Breast epithelium (tissue), 4 donors: Measurements from ENCODE around the gene TRIO. TPM values are rescaled to one million over a fixed set of nuclear protein-coding genes. Genes with fewer than 3 reads are reported as not detected.

Source experiments
- DNase-seq, 2 donors: peaks; one replicate each; pipeline ENCODE4 v3.0.0-alpha.2; 2019; ENCODE audit warnings: low spot score in 2 of 2
- H3K27ac ChIP-seq, 2 donors: fragments of 200-600 bp; sonication (generic) in 1 of 2; one replicate each; pipeline ENCODE4 v1.5.1; 2016 to 2019; ENCODE audit warnings: mild to moderate bottlenecking in 1 of 2
- H3K27me3 ChIP-seq, 2 donors: fragments of 200-600 bp; sonication (generic) in 1 of 2; one replicate each; pipeline versions ENCODE4 v1.5.1 to v1.6.0; 2017 to 2019; ENCODE audit warnings: control low read depth in 1 of 2, mild to moderate bottlenecking in 1 of 2
- H3K36me3 ChIP-seq: fragments of 200-600 bp; one replicate; pipeline ENCODE4 v1.5.1; 2019
- H3K4me1 ChIP-seq, 2 donors: fragments of 200-600 bp; sonication (generic); one replicate each; pipeline ENCODE4 v1.5.1; 2016 to 2019; ENCODE audit warnings: control low read depth in 1 of 2
- H3K4me3 ChIP-seq, 3 donors: fragments of 200-600 bp; sonication (generic); 1 replicate in 2 of 3; 2 replicates in 1 of 3; pipeline ENCODE4 v1.5.1; 2016 to 2019; ENCODE audit warnings: mild to moderate bottlenecking in 3 of 3, moderate library complexity in 2 of 3
- H3K9me3 ChIP-seq, 2 donors: fragments of 200-600 bp; sonication (generic) in 1 of 2; one replicate each; pipeline ENCODE4 v1.5.1; 2016 to 2019; ENCODE audit warnings: control low read depth in 1 of 2
- CTCF ChIP-seq, 3 donors: fragments of 450-650 bp; IDR thresholded peaks; one replicate each; pipeline ENCODE4 v1.5.1; 2016 to 2017; ENCODE audit warnings: antibody characterized with exemption in 3 of 3, mild to moderate bottlenecking in 3 of 3, moderate library complexity in 3 of 3
- POLR2A ChIP-seq: fragments of 450-650 bp; IDR thresholded peaks from one replicate; pipeline ENCODE4 v1.6.1; 2016; ENCODE audit warnings: antibody characterized with exemption, mild to moderate bottlenecking, moderate library complexity
- POLR2AphosphoS5 ChIP-seq, 3 donors: sonication (generic); formaldehyde crosslinking; IDR thresholded peaks; one replicate each; pipeline ENCODE4 v1.6.1; 2017; ENCODE audit warnings: antibody characterized with exemption in 3 of 3
- intact Hi-C: fragments of 100-400 bp; cut with DNase I; formaldehyde crosslinking; loops from one replicate; pipeline ENCODE4 v1.15.1; 2023; ENCODE audit warnings: low total_unique reads
- total RNA-seq, 3 donors: library from RNA; depleted of rRNA; stranded (reverse); fragments of >200 nt; gene quantifications; one replicate each; pipeline ENCODE4 v1.1.0, GENCODE V29; 2016

Gene TRIO
- total RNA-seq, 3 donors from 2014 or later = 191 to 209 (median 193) TPM

- Histone ChIP-seq H3K36me3 (peaks cover 6% of the 10 kb centered on the region), H3K4me3 (no peak overlapping the region), H3K27ac (no peak overlapping the region), H3K9me3 (no peaks in the 10 kb centered on the region), H3K4me1 (no peaks in the 10 kb centered on the region), H3K27me3 (no peaks in the 10 kb centered on the region)
- no peak for TF ChIP-seq POLR2AphosphoS5 (IDR thresholded peaks at IDR 0.05)
- TF ChIP-seq POLR2A = no peak
- TF ChIP-seq CTCF (IDR thresholded peaks at IDR 0.05) = no peak
- DNase-seq = no peak
- intact Hi-C loops = no loop called here
Measured at GRCh38 chr5:14380712-14381111, 237.6 kb downstream of the TRIO start.

GRCh38 chr5:14382640-14383039 is 239.5 kb downstream of the TRIO start:
- Histone ChIP-seq H3K4me1 (no peaks in the 10 kb centered on the region), H3K9me3 (no peaks in the 10 kb centered on the region), H3K27me3 (no peaks in the 10 kb centered on the region), H3K36me3 (no peaks in the 10 kb centered on the region), H3K4me3 (no peak overlapping the region), H3K27ac (no peak overlapping the region)
- intact Hi-C loops = no loop called here
- no peak for DNase-seq
- TF ChIP-seq CTCF (IDR thresholded peaks at IDR 0.05) (no peak), POLR2A (no peak), POLR2AphosphoS5 (IDR thresholded peaks at IDR 0.05) (no peak)

GRCh38 chr5:14383923-14384322 is 240.8 kb downstream of the TRIO start:
- no peak for DNase-seq
- H3K27ac ChIP-seq = no peak overlapping the region
- no peaks in the 10 kb centered on the region for H3K4me1 ChIP-seq
- no peaks in the 10 kb centered on the region for H3K9me3 ChIP-seq
- intact Hi-C loops = no loop called here
- no peaks in the 10 kb centered on the region for H3K36me3 ChIP-seq
- no peak for TF ChIP-seq CTCF (IDR thresholded peaks at IDR 0.05)
- no peak for TF ChIP-seq POLR2AphosphoS5 (IDR thresholded peaks at IDR 0.05)
- no peak for TF ChIP-seq POLR2A
- H3K4me3 ChIP-seq = no peak overlapping the region
- H3K27me3 ChIP-seq = no peaks in the 10 kb centered on the region

- Histone ChIP-seq H3K36me3 (no peaks in the 10 kb centered on the region), H3K4me1 (no peaks in the 10 kb centered on the region), H3K27ac (no peak overlapping the region), H3K27me3 (no peaks in the 10 kb centered on the region), H3K4me3 (no peak overlapping the region), H3K9me3 (no peaks in the 10 kb centered on the region)
- TF ChIP-seq POLR2A = no peak
- TF ChIP-seq POLR2AphosphoS5 (IDR thresholded peaks at IDR 0.05) = no peak
- TF ChIP-seq CTCF (IDR thresholded peaks at IDR 0.05) = no peak
- intact Hi-C loops = no loop called here
- no peak for DNase-seq
Measured at GRCh38 chr5:14385019-14385418, 241.9 kb downstream of the TRIO start.

- TF ChIP-seq POLR2A = no peak
- TF ChIP-seq POLR2AphosphoS5 (IDR thresholded peaks at IDR 0.05) = no peak
- no peak for TF ChIP-seq CTCF (IDR thresholded peaks at IDR 0.05)
- H3K9me3 ChIP-seq = no peaks in the 10 kb centered on the region
- no peak overlapping the region for H3K27ac ChIP-seq
- DNase-seq = no peak
- H3K27me3 ChIP-seq = no peaks in the 10 kb centered on the region
- no peaks in the 10 kb centered on the region for H3K4me1 ChIP-seq
- intact Hi-C loops = no loop called here
- no peak overlapping the region for H3K4me3 ChIP-seq
- no peaks in the 10 kb centered on the region for H3K36me3 ChIP-seq
Measured at GRCh38 chr5:14386884-14387624, 243.9 kb downstream of the TRIO start.
